Peyer's patch (tissue), 4 donors: ENCODE measurements around the gene SPAG16.

Source experiments
- CTCF ChIP-seq, 6 experiments: fragments of 450-650 bp in 4 of 6; fragments of 200-600 bp in 2 of 6; sonication (generic) in 1 of 6; IDR thresholded peaks; one replicate each; pipeline ENCODE4 v1.5.1; 2017 to 2019; ENCODE audit warnings: antibody characterized with exemption in 6 of 6, mild to moderate bottlenecking in 3 of 6, moderate library complexity in 1 of 6
- POLR2A ChIP-seq, 2 donors: fragments of 450-650 bp; IDR thresholded peaks; one replicate each; pipeline ENCODE4 v1.5.1; 2017; ENCODE audit warnings: antibody characterized with exemption in 2 of 2, mild to moderate bottlenecking in 2 of 2, moderate library complexity in 2 of 2

GRCh38 chr2:214293593-214293992, 1009.3 kb downstream of the SPAG16 start:
- TF ChIP-seq POLR2A (IDR thresholded peaks at IDR 0.05) (no peak), CTCF (IDR thresholded peaks at IDR 0.05) (no peak)
